HG03196 (cell line): Measurements from ENCODE around the gene SLC31A1.
"Not testable (repeated sequence)": the region's sequence is repeated elsewhere in the genome, so short reads cannot be mapped to it uniquely, and the experiment has no call there.

Experiments
- ATAC-seq: cut with Tn5 transposase; IDR thresholded peaks from one replicate; pipeline ENCODE4 v1.9.1; 2021; ENCODE audit not compliant: unreplicated experiment

Gene SLC31A1

GRCh38 chr9:113258282-113258681 is 36.9 kb downstream of the SLC31A1 start:
- ATAC-seq: no peak

DNA sequence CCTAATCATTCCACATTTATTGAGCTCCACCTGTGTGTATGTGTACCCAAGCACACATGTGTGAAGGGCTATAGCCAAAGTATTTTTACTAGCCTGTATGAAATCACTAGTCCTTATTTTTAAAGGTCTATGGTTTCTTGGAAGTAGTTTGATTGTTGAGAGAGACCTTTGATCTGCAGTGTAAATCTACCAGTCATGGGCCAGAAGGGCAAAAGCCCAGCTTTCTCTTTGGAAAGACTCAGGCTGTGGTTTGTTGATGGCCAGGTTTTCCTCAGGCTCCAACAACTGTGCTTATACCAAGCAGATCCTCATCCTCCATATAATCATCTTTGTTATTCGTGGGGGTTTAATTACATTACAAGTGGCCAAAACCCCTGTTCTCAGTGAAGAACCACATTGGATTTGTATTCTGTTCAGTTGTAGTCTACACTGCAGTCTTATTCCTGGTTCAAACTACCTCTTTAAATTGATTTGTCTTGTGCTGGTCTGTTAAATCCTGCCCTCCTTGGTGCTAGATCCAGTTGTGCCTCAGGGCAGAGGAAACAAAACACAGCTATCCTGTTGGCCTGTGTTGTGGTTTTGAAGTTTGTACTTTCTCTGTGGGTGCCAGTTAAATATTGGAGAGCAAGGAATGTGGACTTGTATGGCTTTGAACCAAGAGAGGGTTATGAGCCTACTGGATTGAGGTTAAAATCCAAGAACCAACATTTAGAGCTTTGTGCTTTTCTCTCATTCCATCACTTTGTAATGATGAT is 40.8 kb downstream of the SLC31A1 start:
- ATAC-seq: no peak

- no peak for ATAC-seq
Measured at GRCh38 chr9:113266174-113266573, 44.8 kb downstream of the SLC31A1 start.

- no peak for ATAC-seq
Measured at GRCh38 chr9:113267911-113268566, 46.7 kb downstream of the SLC31A1 start.

GRCh38 chr9:113269355-113269754 is 48.0 kb downstream of the SLC31A1 start:
- ATAC-seq: no peak

- no peak for ATAC-seq
Measured at GRCh38 chr9:113269871-113270270, 48.5 kb downstream of the SLC31A1 start.

DNA sequence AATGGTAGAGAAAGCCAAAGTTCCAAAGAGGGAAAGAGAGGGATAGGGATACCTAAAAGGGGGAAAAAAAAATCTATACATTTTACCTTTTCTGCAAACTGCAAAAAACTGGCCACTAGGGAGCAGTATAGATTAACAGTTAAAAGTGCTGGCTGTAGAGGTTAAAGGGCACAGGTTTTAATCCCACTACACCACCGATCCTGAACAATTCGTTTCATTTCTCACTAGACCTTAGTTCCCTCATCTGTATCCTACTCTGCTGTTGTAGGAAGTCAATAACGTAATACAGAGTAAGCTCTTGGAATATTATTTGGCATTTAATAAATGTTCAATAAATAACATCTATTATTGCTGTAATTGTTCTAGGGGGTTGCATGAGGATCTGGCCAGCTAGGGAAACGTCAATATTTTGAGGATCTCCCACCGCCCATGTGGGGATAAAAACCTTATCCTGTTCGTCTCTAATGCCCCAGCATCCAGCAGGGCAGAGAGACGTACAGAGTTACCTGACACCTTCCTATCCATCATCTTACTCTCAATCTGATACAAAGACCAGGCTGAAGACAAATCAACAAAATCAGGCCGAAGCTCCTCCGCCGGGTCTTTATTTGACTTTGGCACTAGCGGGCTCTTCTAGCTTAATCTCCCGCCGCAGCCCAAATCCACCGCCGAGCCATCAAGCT is 53.3 kb downstream of the SLC31A1 start:
- peak; percentile 33 for ATAC-seq

DNA sequence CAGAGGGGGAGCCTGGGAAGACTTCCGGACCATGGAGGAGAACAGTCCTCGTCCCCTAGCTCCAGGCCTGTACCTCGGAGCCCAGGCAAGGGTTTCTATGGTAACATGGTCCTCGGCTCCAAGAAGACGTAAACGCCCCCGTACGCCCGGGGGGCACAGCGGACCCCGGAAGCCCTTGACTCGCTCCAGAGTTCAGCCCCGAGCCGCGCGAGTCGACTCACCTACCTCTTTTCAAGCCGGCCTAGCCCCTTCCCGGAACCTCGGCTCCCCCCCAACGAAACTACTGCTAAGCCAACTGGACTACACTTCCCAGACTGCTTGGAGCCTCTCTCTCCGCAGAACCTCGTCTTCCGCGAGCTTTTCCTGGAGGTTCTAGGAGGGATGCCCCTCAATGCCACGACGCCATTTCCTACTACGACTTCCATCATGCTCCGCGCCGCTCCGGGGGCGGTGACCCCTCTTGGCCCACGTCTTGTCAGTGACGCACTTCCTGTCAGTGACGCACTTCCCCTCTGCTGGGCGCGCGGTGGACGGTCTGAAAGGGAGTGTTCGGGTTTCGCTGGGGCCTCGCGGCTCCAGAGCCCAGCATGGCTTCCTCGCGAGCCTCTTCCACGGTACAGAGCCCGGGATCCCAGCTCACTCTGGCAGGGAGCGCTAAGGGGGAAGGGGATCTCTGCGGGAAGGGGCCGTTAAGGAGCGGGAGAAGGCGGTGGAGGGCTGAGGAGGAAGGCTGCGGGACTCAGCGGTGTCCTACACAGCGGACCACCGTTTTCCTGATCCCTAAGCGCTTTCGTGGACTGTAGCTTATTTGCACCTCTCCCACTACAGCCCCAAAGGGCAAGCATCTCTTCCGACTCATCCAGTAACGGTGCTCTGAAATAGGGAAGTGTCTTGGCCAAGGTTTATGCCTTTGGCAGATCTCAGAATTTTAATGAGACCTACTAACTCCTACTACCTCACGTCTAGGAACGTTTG is 54.1 kb downstream of the SLC31A1 start, which contains the start of the genes CDC26 and PRPF4:
TSS of gene CDC26 (minus strand) at position 416 of the 975 bp plus-strand sequence. CDS start 3,065 bp downstream, outside the sequence.
TSS of gene PRPF4 (plus strand) at position 502 of the 975 bp plus-strand sequence. CDS start at position 588, 86 bp downstream.
- peak; percentile 97 for ATAC-seq

- no peak for ATAC-seq
Measured at GRCh38 chr9:113278840-113279239, 57.5 kb downstream of the SLC31A1 start.

GRCh38 chr9:113281356-113281755 is 60.0 kb downstream of the SLC31A1 start:
- ATAC-seq: no peak

GRCh38 chr9:113289091-113289490 is 67.7 kb downstream of the SLC31A1 start:
- ATAC-seq: no peak

DNA sequence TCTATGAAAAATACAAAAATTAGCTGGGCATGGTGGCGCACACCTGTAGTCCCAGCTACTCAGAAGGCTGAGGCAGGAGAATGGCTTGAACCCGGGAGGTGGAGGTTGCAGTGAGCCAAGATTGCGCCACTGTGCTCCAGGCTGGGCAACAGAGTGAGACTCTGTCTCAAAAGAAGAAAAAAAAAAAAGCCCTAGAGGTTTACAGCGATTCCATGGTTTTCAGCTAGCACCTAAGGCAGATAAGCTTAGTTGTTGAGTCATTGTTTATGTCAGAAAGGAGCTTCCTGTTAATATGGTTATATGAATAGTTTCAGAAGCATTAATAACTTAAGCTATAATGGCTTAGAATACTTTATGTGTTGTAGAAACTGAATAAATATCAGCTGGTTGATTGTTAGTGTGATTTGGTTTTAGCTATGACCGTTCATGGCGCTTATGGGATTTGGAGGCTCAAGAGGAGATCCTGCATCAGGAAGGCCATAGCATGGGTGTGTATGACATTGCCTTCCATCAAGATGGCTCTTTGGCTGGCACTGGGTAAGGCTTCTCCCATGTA is 68.8 kb downstream of the SLC31A1 start:
- no peak for ATAC-seq

DNA sequence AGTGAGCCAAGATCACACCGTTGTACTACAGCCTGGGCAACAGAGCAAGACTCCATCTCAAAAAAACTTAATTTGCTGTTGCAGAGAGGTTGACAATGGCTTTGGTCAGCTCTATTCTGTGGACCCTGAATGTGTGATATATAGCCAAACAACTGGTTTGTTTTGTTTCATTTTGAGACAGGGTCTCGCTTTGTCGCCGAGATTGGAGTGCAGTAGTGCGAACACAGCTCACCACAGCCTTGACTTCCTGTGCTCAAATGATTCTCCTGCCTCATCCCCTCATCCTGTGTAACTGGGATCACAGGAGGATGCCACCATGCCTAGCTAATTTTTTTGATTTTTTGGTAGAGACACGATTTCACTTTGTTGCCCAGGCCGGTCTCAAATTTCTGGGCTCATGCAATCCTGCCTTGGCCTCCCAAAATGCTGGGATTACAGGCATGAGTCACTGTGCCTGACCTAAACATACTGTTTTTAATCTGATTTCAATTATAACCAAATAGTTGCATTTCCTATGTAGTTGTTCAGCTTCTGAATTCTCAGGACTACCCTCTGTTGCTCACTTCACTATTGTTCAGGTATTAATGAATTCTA is 72.0 kb downstream of the SLC31A1 start:
- ATAC-seq: no peak

- not testable (repeated sequence) for ATAC-seq
Measured at GRCh38 chr9:113296247-113296646, 74.9 kb downstream of the SLC31A1 start.

- no peak for ATAC-seq
Measured at GRCh38 chr9:113296796-113297558, 75.6 kb downstream of the SLC31A1 start.

GRCh38 chr9:113298311-113298710 is 77.0 kb downstream of the SLC31A1 start:
- ATAC-seq: no peak

DNA sequence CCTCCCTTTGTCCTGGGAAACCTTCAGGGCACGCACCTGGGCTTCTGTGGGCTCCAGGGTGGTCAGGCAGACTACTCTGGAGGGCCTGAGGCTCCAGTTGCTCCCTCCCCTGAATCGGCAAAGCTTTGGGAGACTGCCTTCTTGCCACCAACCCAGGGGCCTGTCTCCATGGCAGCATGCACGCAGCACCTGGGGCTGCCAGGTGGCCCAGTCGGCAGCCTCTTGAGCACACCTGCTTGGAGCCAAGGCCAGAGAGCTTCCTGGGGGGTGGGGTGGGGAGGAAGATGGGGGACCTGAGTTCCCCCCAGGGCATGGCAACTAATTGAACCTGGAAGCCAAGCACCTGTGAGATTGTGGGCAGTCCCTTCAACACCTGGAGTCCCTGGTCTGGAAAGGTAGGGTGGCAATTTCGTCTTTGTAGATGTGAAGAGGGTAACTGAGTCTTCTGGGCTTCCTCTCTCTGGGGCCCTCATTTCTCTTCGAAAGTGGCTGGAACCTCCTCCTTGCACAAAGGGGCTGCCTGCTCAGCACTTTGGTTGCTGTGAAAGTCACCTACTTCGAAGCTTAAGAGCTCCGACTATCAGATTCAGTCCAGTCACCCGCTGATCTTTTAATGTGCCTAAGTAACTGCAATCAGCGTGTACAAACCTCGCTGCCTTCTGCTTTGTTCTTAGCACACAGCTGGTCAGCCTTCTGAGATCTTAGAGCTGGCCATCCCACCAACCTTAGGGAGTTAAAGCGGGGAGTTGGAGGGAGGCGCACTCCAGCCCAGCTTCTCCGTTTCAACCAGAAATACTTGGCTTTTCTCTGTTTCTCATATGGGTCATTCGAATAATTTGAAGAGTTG is 77.8 kb downstream of the SLC31A1 start:
- no peak for ATAC-seq

DNA sequence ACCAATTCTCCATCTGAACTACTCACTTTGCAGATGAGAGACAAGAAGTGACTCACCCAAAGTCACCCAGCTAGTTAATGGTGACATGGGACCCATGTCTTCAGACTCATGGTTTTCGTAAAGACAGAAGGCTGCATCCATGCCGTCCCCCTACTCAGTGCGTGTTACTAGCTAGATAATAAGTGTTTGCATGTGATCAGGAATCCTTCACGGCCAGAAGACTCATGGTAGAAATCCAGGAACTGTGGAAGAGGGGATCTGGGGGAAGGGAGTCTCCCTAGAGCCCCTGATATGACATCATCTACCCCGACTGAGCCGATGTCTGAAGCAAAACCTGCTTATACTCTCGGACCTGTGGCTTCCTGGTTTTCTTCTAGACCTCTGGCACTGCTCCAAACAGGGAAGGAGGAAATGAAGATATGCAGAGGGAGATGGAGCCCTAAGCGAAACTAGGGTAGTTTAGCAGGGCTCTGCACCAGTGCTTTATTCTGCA is 78.5 kb downstream of the SLC31A1 start:
- no peak for ATAC-seq
